Dermis blood vessel endothelial cell (primary cell): ENCODE results near the gene LHX6. TPM values are rescaled to one million over a fixed set of nuclear protein-coding genes. Genes with fewer than 3 reads are reported as not detected.

Experiments
- DNase-seq: peaks from one replicate; pipeline ENCODE4 v3.0.0; 2010
- total RNA-seq: library from RNA; depleted of rRNA; stranded (reverse); fragments of >200 nt; gene quantifications from 2 replicates; pipeline ENCODE4 v1.2.3, GENCODE V29; 2014

LHX6 gene
- total RNA-seq, 1 donor from 2014 or later, result 27.4 TPM

DNA sequence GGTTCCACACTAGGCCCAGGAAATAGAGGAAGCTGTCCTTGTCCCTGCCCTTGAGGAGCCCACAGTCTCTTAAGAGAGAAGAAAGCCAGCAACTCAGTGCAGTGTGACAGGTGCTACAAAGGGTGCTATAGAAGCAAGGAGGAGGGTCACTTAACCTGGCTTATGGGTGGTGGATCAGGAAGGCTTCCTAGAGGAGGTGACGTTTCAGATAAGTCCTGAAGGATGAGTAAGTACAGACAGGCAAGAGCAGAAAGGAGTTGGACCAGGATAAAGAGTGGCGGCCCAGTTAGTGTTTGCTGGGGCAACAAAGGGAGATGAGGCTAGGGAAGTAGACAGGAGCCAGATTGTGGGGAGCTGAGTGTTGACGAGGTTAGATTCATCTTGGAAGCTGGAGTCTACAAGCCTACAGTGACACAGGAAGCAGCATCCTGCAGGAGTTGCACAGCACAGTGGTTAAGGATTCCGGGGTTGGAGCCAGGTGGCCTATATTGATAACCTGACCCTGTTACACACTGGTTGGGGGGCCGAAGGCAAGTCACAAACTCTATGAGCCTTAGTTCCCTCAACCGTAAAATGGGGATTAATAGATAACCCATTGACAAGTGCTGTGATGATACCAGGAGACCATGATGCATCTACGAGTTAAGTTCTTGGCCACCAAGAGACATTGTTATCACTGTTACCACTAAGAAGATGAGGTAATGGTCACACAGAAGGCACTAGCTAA, 5.4 kb upstream of the LHX6 start:
- no peak for DNase-seq

DNA sequence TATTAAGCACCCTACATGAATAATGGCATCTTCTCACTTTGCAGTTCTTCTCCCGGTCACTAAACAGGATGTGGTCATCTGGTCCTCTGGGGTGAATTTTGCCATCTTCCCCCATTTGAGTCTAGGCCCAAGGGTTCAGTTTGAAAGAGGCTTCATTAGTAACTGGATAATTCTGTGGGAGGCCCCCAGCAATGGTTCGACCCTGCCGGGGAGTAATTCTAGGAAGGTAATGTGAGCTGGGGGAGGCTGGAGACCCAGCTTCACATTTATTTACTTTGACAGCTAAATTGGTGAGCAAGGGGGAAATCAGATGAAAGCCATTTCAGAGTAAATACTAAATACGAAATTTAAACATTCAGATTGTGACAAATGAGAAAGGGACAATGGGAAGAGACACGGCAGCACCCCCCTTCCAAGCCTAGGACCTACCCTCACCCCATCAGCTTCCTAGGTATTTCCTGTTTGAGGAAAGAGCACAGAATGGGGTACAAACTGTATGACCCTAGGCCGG, 4.1 kb upstream of the LHX6 start:
- DNase-seq, result no peak

DNA sequence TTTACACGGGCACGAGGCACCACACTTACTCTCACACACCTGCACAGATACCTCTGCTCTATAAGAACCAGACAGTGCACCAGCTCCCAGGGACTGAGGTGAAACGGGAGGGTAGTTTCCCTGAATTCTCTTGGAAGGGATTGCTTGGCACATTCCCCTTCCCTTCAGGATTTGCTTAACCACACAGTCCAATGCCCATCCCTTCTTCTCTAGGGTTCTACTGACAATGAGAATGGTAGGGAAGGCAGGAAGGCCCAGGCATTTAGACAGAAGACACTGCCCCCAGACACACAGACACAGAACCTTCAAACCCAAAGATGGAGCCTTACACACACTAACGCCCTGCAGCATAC, 704 bp upstream of the LHX6 start:
- no peak for DNase-seq

DNA sequence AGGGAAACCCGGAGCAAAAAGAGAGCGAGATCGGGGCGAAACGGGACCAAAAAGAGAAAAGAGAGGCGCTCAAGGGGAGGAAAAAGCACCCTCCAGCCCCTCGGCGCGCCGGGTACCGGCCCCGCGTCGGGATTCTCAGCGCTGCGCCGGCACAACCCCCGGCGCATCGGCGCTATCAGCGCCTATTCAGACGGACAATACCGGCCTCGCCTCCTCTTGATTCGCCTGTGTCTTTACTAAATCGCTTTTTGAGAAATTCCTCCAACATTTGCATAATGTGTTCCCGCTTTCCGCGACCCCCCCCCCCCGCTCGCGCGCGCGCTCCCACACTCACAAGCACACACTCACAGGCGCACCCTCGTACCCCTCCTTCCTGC, 578 bp downstream of the LHX6 start:
- peak; percentile 31 for DNase-seq

DNA sequence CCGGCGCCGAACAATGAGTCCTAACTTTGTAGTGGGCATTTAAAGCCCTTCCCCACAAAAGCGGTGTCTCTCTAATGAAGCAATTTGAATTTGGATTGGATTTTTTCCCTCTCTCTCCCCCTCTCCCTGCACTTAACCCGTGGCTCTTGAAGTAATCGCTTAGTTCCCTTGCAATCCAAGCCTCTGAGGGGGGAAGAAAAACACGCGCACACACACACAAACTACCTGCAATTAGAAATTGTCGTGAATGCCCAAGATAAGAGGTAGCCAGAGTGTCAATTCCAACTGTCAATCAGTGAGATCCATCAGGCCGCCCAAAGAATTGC, 1.2 kb downstream of the LHX6 start:
- DNase-seq, result no peak

DNA sequence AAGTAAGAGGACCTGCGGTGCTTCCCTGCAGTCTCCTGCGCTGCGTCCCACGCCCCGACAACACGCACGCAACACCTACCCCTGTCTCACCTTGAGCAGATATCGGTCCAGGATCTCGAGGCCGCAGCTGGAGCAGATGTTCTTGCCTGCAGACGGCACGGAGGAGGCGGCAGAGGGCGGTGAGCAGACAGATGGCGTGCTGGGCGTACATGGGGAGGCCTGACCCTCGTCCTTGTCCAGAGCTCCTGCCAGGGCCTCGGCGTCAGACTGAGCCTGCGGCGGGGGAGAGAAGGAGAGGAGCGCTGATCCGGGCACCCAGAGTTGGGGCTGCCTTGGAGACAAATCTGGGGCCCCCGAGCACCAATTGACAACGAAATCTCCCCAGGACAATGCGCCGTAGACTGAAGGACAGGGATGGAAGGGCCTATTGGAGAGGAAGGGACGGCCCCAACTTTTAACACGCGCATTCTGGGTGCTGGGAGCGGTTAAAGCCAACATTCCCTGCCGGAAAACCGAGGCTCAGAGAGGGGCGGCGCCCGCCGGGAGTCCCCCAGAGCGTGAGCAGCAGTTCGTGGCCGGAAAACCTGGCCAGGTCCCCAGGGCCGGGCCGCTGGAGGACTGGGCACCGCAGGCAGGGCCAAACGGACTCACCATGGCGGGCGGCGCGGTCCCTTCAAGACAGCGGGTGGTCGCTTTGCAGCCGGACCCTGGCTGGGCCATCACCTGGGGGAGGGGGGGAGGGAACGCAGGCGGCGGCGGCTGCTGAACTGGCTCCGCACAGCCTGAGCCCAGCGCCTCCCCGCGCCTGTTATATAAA, 1.8 kb downstream of the LHX6 start:
- DNase-seq, result peak; percentile 59

DNA sequence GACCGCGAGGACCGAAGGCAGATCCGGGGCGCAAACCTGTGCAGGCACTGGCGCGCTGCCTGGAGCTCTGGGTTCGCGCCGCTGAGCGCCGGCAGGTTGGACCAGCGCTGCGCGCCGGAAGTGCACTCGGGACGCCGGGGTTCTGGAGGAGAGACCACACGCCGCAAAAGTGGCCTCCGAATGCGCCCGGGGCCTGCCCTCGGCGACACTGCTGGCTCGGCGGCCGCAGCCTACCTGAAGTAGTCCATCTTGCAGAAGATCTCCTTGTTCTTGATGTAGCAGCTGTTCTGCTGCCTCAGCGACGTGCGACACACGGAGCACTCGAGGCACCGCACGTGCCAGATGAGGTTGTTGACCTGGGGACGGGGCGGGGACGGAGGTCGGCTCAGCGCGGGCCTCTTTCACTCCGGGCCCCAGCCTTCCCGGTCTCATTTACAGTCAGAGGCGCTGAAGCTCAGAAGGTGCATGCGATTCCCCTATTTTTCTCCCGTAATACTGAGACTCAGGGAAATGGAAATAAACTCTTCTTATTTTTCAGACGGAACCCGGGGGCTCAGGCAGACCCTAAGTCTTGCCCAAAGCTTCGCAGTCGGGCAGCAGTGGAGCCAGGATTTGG, 2.5 kb downstream of the LHX6 start:
- DNase-seq, result no peak

DNA sequence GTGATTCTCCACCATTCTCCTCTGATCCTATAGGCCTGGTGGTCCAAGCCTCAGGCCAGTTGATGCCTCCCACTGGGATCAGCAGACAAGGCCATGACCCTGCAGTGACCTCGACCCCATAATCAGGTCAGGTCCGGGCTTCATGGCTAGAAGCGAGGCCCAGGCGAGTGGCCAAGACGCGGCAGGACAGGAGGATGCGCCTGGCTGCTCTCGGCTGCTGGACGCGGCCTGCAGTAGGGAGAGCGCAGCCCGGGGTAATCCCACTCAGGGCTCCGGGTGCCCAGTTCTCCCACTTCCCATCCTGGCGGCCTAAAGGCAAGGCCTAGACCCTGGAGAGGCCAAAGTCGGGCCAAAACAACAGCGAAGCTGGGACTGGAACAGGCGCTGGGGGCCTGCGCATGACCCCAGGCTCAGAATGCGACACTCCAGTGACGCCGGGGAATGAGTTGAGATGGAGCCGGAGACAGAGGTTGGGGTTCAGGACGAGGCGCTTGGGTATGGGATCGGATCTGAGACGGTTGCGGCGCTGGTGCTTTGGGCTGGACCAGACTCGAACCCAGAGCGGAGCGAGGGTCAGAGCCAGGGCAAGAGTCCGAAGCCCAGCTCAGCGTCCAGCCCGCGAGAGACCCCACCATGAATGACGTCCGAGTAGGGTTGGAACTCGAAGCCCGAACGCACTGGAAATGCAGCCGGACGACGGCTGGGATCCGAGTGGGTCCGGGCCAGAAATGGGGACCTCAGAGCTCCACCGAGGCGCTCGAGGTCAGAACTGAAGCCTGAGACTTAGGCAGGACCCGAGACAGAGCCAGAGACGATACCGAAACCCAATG, 3.2 kb downstream of the LHX6 start:
- DNase-seq, result no peak

DNA sequence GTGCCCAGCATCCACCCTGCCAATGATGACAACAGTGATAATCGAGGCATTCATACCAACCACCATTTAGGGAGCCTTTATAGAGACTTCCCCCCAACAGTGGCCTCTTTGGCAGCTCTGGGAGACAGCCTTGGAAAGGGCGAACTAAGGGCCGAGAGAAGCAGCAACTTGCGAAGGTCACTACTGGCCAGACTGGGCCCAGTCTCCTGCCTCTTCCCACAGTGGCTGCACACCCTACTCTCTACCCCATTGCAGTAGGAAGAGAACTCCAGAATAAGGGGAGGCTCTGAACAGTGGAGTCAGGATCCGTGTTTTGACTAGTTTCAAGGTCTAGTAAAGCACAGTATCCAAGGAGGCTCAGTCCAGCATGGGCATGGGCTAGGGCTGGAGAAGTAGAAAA, 5.3 kb downstream of the LHX6 start:
- no peak for DNase-seq

DNA sequence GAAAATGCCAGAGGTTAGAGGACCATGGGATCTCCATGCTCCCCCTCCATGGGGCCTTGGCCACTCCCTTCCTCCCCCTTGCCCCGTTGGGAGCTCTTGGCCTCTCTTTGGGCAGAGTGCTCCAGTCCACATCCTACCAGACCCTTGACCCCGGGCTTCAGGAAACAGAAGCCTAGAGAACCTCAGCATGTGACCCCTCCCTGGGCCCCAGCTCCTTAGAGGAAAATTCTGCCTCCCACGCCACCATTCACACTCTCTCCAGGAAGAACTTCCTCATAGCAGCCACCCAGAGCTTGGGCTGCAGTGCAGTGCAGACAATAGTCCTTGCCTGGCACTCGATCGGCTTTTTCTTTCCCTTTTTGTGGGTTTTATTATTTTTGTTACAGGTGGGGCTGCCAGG, 6.0 kb downstream of the LHX6 start:
- DNase-seq, result peak; percentile 32

DNA sequence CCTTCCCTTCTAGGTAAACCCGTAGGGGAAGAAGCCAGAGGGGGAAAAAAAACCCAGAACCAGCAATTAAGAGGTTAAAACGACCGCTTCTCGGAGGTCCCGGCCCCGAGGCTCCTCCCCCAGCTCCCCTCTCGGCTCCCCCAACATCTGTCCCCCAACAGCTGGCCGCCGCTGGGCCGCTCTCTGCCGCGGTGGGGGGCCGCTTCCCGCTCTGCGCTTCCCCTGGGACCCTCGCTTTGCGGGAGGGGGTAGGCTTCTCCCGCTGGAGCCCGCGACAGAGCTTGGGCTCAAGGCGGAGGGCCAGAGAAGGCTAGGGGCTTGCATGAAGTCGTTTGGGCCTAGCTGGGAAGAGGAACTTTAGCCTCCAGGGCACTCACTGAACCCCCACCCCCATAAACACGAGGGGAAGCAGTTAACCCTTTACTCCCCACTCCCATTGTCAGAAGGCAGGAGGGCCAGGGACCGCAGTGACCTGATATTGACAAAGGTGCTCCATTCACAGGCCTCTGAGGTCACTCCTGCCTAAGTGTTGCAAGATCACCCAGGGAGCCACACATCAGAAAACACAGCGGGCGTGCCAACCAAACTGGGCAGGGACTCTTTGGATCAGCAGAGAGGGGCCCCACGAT, 7.5 kb downstream of the LHX6 start:
- no peak for DNase-seq

DNA sequence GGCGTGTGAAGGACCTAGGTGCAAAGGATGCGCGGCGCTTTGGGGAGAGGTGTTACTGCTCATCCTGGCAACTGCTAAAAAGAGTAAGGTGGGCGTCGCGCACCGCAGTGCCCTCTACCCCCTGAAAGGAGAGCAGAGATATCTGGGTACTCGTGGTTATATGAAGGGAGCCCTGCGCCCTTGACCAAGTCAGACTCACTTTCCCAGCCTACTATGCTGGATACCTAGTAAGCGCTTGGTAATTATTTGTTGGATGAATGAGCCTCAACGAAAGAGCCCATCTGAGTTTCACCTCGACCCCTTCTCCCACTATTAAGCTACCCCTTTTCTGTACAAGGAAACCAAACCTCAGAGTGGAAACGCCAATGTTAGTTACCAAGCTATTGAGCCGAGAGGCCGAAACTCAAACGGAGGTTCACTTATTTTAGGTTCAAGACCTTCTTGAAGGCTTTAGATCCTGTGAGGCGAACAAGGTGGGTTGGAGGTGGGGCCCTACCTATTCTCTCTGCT, 8.0 kb downstream of the LHX6 start:
- no peak for DNase-seq

DNA sequence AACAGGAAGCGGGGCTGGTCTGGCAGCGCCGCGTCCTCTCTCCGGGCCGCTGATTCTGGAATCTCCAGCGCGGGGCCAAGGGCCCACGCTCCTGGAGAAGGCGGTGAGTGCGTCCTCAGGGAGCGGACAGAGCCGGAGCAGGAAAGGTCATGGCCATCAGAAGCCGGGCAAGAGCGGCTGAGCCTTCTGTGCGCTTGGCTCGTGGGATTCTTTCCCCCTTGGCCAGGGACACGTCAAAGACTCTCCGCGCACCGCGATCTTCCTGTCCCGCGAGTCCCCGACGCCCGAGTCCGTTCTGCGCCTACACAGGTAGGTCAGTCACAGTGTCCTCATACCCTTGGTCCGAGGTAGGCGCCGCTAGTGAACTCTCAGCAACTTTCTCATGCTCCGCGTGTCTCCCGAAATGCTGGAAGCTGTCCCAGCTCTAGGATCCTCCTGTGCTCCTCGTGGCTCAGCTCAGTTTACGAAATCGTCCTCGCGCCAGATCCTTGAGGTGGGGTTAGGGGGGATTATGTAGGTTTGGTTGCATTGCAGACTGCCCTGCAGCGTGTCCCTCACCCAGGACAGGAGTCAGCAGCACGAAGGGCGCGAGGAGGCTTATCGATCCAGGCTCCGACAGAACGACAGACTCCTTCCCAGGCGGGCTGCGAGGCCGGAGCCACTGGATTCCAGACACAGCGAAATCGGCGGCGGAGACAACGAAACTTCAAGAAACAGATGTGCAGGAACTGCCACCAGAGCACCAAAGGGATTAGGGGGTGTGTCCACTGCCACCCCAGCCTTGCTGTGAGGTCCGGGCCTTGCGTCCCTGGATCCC, 8.7 kb downstream of the LHX6 start:
- DNase-seq, result peak; percentile 43

DNA sequence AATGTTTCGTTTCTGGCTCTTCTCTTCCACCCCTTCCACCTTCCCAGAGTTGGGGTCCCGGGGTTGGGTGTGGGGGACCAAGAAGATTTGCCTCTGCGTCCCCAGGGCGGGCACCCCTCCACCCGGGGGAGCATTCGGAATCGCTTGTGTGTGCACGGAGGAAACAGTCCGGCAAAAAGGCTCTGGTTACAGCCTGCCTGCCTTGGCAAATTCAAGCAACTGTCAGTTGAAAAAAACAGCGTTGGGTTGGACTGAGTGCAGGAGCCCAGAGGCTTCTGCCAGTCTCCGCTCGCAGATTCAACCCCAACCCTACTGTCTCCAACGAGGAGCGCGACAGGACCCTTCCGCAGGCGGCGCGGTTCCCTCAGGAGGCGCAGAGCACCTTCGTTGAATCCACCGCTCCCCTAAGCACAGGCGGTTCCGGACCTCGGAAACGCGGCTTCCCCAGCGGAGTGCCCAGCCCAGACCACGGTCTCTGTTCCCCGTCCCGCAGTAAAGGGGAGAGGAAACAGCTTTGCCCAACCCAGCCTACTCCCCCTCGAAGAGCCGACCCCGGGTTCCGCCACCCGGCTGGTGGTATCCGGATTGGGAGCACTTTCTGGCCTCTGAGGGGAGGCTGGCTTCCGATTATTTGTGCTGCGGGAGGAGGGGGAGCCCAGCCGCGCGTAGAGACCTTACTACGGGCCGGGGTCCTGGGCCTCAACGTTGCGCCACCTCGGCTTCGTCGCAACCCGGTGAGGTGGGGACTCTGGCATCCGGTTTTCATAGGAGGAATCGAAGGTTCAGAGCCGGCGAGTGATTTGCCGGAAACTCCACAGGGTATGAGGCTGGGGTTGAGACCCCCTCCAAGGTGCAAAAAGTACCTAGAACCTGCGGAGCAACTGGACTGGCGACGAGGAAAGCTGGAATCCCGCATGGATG, 9.6 kb downstream of the LHX6 start:
- DNase-seq, result peak; percentile 59

DNA sequence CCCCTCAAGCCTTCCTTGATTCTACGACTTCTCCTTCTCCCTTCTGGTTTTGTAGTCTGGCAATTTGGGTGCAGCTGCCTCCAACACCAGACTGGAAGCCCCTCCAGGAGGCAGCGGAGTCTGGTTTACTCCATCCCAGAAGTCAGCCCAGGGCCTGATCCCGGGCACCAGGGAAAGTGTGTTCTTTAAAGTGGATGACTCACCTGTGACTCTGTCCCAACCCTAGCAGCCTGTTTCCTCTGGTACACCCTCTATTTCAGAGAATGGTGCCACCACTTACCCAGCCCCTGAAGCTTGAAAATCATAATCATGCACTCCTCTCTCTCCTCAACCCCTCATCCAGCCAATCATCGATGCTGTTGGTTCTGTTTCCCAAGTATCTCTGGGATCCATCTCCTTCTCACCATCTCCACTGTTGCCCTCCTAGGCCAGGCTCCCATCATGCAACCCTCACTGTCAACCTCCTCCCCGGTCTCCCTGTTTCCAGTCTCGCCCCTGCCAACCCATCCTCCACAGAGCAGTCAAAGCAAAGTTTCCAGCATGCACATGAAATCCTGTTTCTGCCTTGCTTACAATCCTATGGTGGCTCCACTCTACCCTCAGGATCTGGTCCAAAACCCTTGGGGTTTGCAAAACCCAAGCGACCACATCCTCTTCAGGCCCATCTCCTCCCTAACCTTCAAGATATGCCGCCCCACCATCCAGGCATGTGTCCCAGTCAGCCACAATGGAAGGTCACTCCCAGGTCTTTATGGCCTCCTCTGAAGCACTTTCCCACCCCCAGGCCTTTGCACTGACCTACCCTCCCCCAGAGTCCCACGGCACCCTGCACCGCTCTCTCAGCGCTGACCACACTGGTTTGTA, 10.5 kb downstream of the LHX6 start:
- peak; percentile 37 for DNase-seq

DNA sequence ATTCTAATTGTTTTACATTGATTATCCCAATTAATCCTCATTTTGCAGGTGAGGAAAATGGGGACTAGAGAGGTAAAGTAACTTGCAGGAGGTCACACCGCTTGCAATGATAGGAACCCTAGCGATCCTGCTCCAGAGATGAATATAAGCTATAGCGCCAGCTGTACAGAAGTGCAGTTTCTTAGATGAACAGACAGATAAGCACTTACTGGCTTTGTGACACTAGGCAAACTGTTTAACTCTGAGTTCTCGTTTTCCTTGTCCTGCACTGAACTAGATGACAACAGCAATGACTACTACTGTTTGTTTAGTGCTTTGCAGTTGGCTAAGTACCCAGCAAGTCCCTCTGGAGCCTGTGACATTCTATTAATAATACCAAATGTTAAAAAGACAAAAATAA, 11.1 kb downstream of the LHX6 start:
- DNase-seq, result no peak

DNA sequence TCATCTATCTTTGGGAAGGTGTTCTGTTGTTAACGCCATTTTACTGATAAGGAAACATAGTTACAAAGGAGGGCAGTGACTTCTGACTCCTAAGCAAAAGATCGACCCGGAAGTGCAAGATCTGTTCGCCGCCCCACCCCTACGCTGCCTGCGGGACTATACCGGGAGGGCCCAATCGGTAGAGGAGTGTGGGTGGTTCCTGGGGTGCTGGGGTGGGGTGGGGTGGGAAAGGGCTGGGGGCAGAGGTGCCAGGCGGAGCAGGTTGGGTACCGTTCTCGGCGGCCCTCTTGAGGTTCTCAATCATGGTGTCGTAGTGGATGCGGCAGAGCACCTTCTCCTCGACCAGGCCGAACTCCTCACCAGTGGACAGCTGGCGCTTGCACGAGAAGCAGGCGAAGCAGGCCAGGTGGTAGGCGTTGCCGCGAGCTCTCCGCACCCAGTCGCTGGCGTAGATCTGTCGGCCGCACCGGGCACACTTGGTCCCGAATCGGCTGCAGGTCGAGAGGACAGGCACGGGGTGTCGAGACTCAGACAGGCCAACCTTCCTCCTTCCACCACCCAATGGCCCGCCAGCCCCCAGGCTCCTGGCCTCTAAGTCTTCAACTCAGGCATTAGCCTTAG, 11.8 kb downstream of the LHX6 start:
- no peak for DNase-seq

DNA sequence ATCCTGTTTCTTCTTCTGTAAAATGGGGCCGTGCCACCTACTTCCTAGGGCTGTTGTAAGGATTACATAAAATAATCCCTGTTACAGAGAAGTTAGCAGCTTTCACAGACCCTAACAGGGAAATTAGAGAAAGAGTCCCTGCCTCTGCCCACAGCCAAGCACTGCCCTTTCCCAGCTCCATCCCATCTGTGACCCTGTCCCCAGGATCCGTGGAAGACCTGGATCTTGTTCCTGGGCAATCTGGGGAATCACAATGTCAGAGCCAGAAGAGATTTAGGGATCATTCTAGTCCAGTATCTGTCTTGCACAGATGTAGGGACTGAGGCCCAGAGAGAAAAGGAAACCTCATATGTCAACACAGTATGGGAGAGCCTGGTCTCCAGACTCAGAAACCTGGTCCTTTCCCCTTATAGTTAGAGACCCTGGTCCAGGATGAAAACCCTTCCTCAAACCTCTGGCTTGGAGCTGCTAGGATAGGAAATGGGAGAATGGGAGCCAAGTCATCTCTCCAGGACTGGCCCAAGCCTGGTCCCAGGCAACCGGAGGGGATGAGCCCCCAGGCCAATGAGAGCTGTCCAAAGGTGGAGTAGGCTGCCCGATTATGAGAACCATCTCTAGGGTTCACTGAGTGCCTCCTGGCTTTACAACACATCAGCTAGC, 12.5 kb downstream of the LHX6 start:
- DNase-seq, result no peak
